GM23338 (cell line): ENCODE data around the gene TMEM134.

ENCODE experiments used
- CREB1 ChIP-seq: fragments of 250-450 bp; sonication (Bioruptor Pico); IDR thresholded peaks from 2 replicates; pipeline ENCODE4 v1.5.0; 2020; ENCODE audit warnings: low read depth, mild to moderate bottlenecking, moderate library complexity
- CTCF ChIP-seq, 2 experiments: fragments of 200-600 bp in 1 of 2; sonication (generic) in 1 of 2; conservative IDR thresholded peaks; 2 replicates each; pipeline versions ENCODE4 v1.5.1 to v1.6.1; 2016 to 2017; ENCODE audit warnings: antibody characterized with exemption in 2 of 2, low read depth in 2 of 2, mild to moderate bottlenecking in 2 of 2, moderate library complexity in 1 of 2
- EZH2 ChIP-seq: fragments of 200-600 bp; sonication (generic); IDR thresholded peaks from one replicate; pipeline ENCODE4 v1.8.0; 2017; ENCODE audit warnings: antibody characterized with exemption, mild to moderate bottlenecking, low read depth; ENCODE audit not compliant: unreplicated experiment
- JUNB ChIP-seq: IDR thresholded peaks from one replicate; pipeline ENCODE4 v1.6.1; 2016; ENCODE audit warnings: antibody characterized with exemption; ENCODE audit not compliant: unreplicated experiment
- POLR2AphosphoS5 ChIP-seq: IDR thresholded peaks from 2 replicates; pipeline ENCODE4 v1.6.1; 2016; ENCODE audit warnings: antibody characterized with exemption, low read depth
- REST ChIP-seq: IDR thresholded peaks from one replicate; pipeline ENCODE4 v1.6.1; 2018; ENCODE audit warnings: antibody characterized with exemption; ENCODE audit not compliant: unreplicated experiment
- STAT1 ChIP-seq: IDR thresholded peaks from one replicate; pipeline ENCODE4 v1.6.1; 2016; ENCODE audit warnings: antibody characterized with exemption; ENCODE audit not compliant: unreplicated experiment

- TF ChIP-seq EZH2 (no peak), CREB1 (peak; percentile 46; the same call in 1 of the 2 replicates), POLR2AphosphoS5 (peak; percentile 61), CTCF (conservative IDR thresholded peaks at IDR 0.05; ENCODE audit: low read depth in 2 of 2) (no peak), STAT1 (no peak), REST (no peak), JUNB (no peak)
Observed at GRCh38 chr11:67482827-67483798, 14.1 kb upstream of the TMEM134 start, which contains the start of gene AIP.
